Spleen (tissue), 7 donors: ENCODE measurements around the gene ACOT6.
"Not testable (repeated sequence)": the region's sequence is repeated elsewhere in the genome, so short reads cannot be mapped to it uniquely, and the experiment has no call there.

Experiments
- CTCF ChIP-seq, 11 experiments: fragments of 200-600 bp in 7 of 11; fragments of 450-650 bp in 4 of 11; sonication (generic) in 4 of 11; IDR thresholded peaks in 8 of 11; conservative IDR thresholded peaks in 3 of 11; 1 replicate in 7 of 11; 2 replicates in 4 of 11; pipeline versions ENCODE4 v1.4.0 to v1.8.0; 2016 to 2021; ENCODE audit warnings: antibody characterized with exemption in 11 of 11, inconsistent platforms in 4 of 11, mild to moderate bottlenecking in 1 of 11
- POLR2A ChIP-seq, 3 donors: fragments of 450-650 bp; IDR thresholded peaks; one replicate each; pipeline ENCODE4 v1.5.1; 2017; ENCODE audit warnings: antibody characterized with exemption in 3 of 3, mild to moderate bottlenecking in 1 of 3
- donor health status: DM: no; HTN: no; CAD: no; lungs with moderate emphysema.
- donor health status: DM: no; HTN: no; CAD: no.
- donor health status: DM: no; HTN: no; CAD: no.

GRCh38 chr14:73577214-73577613 is 35.1 kb upstream of the ACOT6 start:
- not testable (repeated sequence) for TF ChIP-seq POLR2A (IDR thresholded peaks at IDR 0.05); CTCF (IDR thresholded peaks at IDR 0.05 in 8 of 11, conservative IDR thresholded peaks at IDR 0.05 in 3 of 11)
